Left renal cortex interstitium (tissue), 4 donors: Measurements from ENCODE around the gene CCDC51. TPM values are rescaled to one million over a fixed set of nuclear protein-coding genes. Genes with fewer than 3 reads are reported as not detected.
"Not testable (repeated sequence)": the region's sequence is repeated elsewhere in the genome, so short reads cannot be mapped to it uniquely, and the experiment has no call there.

Source experiments
- DNase-seq, 4 donors: peaks; one replicate each; pipeline ENCODE4 v3.0.0-alpha.2; 2013; ENCODE audit warnings: low read depth in 4 of 4, low spot score in 2 of 4, missing footprints in 1 of 4
- polyA plus RNA-seq, 4 donors: library from polyadenylated mRNA; unstranded; fragments of 120-200 nt; gene quantifications; one replicate each; pipeline ENCODE4 v1.2.1, GENCODE V29; 2013; ENCODE audit not compliant: insufficient read length in 4 of 4

The CCDC51 gene, protein sequence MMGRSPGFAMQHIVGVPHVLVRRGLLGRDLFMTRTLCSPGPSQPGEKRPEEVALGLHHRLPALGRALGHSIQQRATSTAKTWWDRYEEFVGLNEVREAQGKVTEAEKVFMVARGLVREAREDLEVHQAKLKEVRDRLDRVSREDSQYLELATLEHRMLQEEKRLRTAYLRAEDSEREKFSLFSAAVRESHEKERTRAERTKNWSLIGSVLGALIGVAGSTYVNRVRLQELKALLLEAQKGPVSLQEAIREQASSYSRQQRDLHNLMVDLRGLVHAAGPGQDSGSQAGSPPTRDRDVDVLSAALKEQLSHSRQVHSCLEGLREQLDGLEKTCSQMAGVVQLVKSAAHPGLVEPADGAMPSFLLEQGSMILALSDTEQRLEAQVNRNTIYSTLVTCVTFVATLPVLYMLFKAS
- 10 to 100 TPM; 23.8 to 30.0 (median 27.2) TPM for polyA plus RNA-seq

DNA sequence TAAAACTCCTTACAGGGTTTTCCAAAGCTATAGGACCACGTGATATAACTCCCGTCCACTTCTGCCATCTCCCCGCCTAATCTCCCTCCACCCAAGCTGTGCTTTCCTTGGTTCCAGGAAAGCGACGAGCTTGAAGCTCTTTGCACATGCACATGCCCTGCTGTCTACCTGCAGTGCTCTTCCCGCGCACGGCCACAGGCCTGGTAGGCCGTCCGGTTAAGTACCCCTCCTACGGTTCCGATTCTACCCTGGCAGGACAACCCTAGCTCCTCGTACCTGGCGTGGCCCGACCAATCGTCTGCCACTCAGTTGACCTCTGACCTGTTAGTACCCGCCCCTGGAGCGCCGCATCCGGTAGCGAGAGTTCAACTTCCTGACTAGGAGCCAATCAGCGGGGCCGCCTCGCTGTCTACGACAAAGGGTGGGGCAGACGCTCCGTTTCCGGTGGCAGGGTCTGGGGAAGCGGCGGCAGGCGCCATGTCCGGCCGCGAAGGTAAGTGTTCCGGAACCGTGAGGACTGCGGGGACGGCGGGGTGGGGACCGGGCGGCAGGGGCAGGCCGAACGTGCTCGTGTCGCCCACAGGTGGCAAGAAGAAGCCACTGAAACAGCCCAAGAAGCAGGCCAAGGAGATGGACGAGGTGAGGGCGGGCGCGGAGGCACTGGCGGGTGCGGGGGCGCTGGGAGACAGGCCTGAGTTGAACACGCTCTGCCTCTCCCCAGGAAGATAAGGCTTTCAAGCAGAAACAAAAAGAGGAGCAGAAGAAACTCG lies at the start of gene CCDC51, which contains the start of gene TMA7:
Gene CCDC51 (minus strand): TSS at position 300 of the 770 bp plus-strand sequence. CDS start 4,991 bp downstream, outside the sequence.
Gene TMA7 (plus strand): TSS at position 438 of the 770 bp plus-strand sequence. CDS start 40 bp downstream, at position 478.
- DNase-seq: peak; percentile 88 to 96 (median 93)

DNA sequence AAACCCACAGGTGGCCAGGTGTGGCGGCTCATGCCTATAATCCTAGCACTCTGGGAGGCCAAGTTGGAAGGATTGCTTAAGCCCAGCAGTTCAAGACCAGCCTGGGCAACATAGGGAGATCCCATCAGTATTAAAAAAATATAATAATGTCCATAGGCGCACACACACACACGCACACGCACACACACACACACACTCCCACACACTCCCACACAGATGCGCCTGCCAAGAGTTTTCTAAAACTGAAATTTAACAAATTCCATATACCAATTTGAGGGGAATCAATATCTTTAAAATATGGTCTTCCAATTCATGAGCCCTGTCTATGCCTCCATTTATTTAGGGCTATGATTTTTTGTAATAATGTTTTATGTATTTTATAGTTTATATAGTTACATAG lies 47.0 kb upstream of the CCDC51 start:
- DNase-seq: no peak

DNA sequence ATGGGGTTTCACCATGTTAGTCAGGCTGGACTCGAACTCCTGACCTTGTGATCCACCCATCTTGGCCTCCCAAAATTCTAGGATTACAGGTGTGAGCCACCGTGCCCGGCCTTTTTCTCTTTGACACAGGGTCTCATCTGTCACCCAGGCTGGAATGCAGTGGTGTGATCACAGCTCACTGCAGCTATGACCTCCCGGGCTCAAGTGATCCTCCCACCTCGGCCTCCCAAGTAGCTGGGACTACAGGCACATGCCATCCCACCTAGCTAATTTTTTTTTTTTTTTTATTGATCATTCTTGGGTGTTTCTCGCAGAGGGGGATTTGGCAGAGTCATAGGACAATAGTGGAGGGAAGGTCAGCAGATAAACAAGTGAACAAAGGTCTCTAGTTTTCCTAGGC lies 42.9 kb upstream of the CCDC51 start:
- not testable (repeated sequence) for DNase-seq

DNA sequence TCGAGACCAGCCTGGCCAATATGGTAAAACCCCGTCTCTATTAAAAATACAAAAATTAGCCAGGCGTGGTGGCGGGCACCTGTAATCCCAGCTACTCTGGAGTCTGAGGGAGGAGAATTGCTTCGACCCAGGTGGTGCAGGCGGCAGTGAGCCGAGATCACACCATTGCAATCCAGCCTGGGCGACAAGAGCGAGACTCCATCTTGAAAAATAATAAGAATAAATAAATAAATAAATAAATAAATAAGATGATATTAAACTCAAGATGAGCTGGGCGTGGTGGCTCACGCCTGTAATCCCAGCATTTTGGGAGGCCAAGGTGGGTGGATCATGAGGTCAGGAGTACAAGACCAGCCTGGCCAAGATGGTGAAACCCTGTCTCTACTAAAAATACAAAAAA lies 41.0 kb upstream of the CCDC51 start:
- DNase-seq: not testable (repeated sequence)

DNA sequence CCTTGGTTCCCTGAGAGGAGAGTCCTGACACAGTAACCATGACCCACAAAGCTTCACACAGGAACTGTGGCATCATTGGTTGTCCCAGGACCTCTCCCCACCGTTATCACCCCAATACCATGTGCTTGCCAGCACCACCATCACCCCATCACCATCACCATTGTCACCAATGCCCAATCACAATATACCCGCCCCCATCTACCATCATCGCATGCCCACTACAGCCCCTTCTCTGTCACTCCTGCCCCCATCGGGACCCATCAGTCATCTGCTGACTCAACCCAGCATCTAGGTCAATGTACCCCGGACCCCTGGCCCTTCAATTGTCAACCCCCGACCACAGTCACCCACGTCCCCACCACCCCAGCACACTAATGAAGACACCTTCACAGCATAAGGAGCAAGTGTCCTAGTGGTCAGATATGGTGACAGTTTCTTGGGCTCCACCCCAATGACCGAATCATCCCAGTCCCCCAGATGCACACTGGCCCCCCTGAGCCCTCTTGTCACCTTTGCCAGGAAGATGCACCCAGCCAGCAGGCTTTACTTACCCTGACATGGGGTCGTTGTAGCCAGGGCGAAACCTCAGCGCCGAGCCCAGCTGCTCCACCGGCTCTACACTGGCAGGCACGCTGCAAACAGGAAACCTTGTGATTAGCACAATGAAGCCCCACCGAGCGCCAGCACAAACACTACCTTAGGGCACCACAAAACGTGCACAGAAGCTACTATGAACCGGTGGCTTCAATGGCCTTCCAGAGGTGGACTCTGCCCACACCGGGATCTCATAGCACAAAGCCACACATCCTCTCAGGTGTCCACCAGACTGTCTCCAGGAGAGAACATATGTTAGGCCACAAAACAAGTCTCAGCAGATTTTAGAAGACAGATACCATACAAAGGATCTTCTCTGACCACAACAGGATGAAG lies 39.0 kb upstream of the CCDC51 start:
- DNase-seq: no peak

DNA sequence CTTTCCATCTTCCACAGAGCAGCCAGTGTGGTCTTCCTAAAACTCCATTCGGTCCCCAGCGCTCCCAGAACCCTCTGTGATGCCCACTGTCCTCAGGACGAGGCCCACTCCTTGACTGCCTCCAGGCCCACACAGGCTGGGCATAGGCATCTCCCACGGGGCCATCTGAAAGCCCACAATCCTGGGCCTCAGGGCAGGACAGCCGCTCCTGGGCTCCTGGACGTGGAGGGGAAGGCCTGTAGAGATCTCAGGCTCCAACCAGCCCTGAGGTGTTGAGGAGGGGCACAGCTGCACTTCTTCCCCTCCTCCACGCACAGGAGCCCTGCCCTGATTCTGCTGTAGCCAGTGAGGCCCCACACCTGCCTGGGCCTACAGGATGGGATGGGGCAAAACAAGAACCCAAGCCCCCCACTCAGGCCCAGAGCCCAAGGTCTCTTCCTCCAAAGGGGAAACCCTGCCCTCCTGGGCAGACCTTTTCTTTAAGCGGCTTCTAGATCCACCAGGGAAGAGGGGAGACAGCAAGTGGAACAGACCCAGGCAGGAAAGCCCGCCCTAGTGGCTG lies 38.1 kb upstream of the CCDC51 start:
- no peak for DNase-seq

DNA sequence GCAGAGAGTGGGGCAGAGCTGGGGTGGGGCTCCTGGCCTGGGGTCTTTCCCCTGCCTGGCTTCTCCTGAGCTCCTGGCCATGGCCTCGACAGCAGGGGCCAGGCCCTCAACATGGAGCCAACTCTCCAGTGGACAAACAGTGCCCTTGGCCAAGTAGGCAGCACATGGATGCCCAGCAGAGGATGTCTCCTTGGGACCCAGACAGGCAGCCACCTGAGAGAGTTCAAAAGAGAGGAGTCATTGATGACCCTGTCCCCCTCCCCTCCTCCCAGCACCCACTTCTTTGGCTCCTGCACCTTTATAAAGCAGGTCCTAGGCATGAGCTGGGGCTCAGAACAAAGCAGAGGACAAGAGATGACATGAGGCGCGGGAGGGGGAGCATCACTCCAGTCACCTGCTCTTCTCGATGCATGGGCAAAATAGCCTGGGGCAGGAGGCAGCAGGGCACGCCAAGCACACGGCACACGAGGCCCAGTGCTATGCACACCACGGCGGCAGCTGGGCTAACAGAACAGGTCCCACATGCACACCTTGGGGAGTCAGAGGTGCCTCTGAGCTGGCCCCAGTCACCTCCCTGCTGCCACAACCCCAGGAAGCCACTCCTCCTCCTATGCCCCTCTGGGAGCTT lies 36.6 kb upstream of the CCDC51 start:
- DNase-seq: no peak

DNA sequence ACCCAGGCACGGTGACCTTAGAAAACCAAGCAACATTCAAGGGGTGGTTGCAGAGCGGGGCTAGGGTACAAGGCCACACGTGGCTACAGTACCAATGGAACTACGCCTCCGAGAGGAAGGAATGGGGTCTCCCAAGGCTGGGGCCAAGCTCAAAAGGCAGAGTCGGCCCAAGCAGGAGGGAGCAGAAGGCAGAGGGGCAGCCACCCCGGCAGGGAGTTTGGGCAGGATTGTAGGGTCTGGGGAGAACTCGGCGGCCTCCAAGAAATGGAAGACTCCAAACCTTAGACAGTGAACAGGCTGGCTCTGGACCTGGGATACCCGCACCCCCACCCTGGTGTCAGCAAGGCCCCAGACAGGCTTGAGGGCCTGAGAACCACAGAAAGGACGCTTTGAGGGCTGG lies 35.3 kb upstream of the CCDC51 start:
- DNase-seq: no peak

DNA sequence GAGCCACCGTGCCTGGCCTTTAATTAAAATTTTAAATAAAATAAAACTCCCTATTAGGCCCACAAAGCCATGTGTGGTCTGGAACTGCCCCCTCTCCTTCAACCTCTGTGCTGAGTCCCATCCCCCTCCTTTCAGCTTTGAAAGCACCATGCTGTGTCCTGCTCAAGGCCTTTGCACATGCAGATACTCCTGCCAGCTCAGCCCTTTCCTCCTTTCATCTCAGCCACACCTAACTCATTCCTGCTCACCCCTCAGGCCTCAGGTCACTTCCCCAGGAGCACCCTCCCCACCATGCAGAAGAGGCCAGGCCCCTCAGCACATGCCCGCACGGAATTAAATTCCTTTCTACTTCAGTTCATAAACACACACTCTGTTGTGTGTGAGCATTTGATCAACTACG lies 34.7 kb upstream of the CCDC51 start:
- DNase-seq: no peak

DNA sequence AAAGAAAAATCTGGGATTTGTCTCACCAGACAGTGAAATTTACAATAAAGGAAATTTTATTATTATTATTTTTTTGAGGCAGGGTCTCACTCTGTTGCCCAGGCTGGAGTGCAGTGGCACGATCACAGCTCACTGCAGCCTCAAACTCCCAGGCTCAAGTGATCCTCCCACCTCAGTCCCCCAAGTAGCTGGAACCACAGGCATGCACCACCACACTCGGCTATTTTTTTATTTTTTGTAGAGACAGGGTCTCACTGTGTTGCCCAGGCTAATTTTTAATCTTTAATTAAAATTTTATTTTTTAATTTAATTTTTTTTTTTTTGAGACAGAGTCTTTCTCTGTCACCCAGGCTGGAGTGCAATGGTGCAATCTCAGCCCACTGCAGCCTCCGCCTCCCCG lies 34.1 kb upstream of the CCDC51 start:
- DNase-seq: not testable (repeated sequence)

DNA sequence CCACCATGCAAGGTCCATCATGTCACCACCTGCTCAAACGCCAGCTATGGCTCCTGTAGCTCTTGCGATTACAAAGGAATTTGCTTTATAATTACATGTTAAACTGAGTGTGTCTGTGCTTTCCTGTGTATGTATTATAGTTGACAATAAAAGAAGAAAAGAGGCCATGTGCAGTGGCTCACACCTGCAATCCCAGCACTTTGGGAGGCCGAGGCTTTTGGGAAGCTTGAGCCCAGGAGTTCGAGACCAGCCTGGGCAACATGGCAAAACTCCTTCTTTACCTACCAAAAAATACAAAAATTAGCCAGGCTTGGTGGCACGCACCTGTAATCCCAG lies 33.7 kb upstream of the CCDC51 start:
- DNase-seq: no peak

DNA sequence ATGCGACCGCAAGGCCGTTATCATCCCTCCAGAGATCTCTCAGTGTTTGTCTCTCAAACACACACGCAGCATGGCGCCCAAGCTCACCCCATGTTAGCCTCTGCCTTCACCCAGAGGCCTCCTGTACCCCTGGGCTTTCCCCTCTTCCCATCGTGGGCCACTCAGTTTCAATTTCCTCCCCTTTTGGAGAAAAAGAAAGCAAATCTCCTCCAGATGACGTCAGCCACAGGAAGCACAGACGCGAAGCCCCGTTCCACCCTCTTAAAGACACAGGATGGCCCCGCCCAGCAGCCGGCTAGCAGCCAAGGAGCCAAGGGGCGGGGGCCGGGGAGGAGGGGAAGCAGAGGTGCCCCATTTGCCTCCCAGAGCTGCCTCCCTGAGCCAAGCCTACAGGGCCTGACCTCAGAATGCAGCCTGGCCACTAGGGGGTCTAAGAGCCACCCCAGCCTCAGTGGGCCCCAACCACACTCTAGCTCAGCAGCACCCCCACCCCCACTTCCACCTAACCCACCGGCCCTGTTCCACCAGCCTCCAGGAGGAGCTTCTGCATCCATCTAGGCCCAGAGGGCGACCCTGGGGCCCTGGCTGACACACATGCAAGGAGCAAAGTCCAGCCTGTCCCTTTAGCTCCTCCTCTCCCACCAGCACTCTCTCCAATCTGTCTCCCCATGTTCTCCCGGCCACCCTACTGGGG lies 33.2 kb upstream of the CCDC51 start:
- peak; percentile 71 to 86 (median 80) for DNase-seq

DNA sequence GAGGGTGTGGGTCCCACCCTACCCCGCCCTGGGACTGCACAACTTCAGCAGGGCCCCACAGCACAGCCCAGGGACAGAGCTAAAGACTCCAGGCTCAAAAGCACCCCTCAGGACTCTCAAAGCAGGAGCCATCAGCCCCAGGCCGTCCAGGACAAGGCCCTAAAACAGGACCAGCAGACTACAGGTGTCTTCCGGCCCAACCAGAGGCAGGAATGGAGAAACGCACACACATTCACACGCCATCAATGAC lies 32.7 kb upstream of the CCDC51 start:
- no peak for DNase-seq

DNA sequence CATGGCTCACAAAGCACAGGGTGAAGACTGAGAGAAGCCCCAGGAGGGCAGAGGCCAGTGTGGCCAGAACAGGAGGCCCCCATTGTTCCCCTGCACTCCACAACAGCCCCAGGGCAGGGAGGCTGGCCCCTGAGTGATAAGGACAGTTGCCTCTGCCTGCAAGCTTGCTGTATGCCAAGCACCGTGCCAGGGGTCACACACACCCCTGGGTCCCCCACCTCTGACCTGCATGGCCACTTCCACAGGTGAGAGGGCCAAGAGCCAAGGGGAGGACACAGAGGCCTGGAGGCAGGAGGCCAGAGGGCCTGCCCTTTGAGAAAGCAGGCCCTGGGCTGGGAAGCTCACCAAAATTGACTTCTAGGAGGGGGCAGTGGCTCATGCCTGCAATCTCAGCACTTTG lies 30.4 kb upstream of the CCDC51 start:
- no peak for DNase-seq

DNA sequence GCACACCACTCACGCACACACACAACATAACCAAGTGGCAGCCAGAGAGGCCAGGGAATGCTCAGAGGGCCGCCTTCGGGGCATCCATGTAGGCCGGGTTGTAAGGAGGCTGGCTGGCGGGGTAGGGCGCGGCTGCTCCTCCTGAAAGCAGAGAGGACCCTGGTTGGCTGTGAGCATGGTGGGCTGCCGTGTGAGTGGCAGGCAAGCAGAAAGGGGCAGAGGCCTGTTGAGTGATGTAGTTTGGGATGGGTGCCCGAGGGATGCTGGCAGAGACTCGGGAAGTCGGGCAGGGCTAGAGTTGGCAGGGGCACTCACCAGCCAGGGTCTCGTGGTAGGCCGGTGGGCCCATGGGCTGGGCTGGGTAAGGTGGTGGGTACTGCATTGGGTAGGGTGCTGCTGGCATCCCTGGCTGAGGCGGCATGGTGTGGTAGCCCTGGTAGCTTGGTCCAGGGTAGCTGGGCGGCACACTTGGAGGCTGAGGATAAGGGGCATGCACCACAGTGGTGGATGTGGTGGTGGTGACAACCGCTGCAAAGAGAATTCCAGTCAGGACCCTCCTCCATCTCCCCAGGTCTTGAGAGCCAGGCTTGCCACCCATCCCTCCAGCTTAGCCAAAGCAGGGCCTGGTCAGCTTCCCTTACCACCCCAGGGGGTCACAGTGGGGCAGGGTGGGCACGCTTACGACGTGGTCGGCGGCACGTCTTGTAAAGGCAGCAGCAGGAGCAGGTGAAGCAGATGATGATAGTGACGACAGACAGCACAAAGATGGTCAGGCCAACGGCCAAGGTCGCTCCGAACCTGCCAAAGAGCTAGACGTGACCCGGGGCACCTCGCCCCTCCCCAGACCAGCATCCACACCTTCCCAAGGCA lies 29.4 kb upstream of the CCDC51 start:
- DNase-seq: no peak

DNA sequence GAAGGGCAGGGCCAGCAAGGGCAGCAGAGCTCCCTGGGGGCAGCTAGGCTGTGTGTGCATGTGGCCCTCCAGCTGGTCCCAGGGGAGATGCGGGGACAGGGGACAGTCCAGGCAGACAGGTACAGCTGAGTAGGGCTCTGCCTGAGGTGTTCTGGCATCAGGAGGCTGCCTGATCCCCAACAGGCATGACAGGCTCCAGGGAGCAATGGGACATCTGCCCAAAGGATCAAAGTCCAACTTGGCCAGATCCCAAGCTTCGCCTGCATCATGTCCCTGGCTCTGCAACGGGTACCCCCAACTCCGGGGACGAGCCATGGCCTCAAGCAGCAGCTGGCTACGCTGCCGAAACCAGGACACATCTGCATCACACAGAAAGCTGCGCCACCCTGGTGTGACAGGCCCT lies 28.4 kb upstream of the CCDC51 start:
- no peak for DNase-seq

DNA sequence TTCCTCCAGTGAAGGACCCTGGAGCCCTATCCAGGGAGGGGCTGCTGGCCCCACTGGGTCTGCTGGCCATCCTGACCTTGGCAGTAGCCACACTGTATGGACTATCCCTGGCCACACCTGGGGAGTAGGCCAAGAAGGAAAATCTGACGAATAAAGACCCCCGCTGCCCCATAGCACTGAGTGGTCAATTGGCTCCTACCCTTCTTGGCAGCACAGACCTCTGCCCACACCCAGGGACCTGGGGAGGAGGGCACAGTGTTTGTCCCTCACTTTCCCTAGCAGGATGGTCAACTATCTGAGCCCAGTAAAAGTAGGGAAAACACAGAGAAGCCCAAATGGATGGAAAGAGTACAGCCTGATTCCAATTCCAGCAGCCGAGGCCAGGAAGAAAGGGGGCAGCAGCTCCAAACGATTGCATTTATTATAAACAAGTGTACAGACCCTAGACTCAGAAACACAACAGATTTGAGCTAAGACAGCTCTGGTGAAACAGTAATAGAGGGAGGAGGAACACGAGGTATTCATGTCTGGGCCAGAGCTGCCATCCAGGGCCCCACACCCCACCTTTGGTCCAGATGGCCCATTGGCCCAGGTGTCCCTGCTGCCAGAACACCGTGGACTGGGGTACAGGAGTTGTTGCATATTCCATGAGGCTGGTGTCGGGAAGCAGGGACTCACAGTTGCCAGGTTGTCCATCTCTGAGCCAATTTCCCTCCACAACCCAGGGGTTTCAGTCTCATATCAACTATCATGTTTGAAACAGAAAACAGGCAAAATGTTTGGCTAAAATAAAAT lies 27.8 kb upstream of the CCDC51 start:
- no peak for DNase-seq

DNA sequence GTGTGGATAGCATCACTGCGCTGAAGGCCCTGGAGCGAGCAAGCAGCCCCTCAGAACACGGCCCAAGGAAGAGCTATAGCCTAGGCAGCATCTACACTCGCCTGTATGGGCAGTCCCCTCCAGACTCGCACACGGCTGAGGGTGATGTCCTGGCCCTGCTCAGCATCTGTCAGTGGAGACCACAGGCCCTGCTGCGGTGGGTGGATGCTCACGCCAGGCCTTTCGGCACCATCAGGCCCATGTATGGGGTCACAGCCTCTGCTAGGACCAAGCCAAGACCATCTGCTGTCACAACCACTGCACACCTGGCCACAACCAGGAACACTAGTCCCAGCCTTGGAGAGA lies 27.2 kb upstream of the CCDC51 start:
- no peak for DNase-seq
